Lower leg skin (tissue), 4 donors: Measurements from ENCODE around the gene LEKR1. TPM values are rescaled to one million over a fixed set of nuclear protein-coding genes. Genes with fewer than 3 reads are reported as not detected.

Experiments used
- DNase-seq, 2 donors: peaks; one replicate each; pipeline ENCODE4 v3.0.0-alpha.2; 2019; ENCODE audit warnings: low spot score in 2 of 2
- H3K4me3 ChIP-seq: fragments of 200-600 bp; sonication (generic); 2 replicates; pipeline ENCODE4 v1.5.1; 2017; ENCODE audit warnings: mild to moderate bottlenecking, low read depth; ENCODE audit not compliant: poor library complexity, severe bottlenecking
- POLR2A ChIP-seq, 2 donors: fragments of 450-650 bp; IDR thresholded peaks; one replicate each; pipeline ENCODE4 v1.6.1; 2016 to 2017; ENCODE audit warnings: antibody characterized with exemption in 2 of 2, mild to moderate bottlenecking in 1 of 2, moderate library complexity in 1 of 2
- WGBS, 2 donors: methylation state at CpG; one replicate each; pipeline ENCODE4 v1.1.5; 2018; 5-methylcytosine and 5-hydroxymethylcytosine counted together
- intact Hi-C: fragments of 100-400 bp; cut with DNase I; formaldehyde crosslinking; loops from one replicate; pipeline ENCODE4 v1.15.0; 2023; ENCODE audit warnings: low total_unique reads
- total RNA-seq, 4 donors: library from RNA; depleted of rRNA; stranded (reverse); fragments of >200 nt; gene quantifications; one replicate each; pipeline ENCODE4 v1.1.0, GENCODE V29; 2016
- TF ChIP-seq, protein P1 (sequence below), 3 donors: fragments of 450-650 bp; IDR thresholded peaks; one replicate each; pipeline ENCODE4 v1.5.1; 2016; ENCODE audit warnings: antibody characterized with exemption in 3 of 3, mild to moderate bottlenecking in 3 of 3, moderate library complexity in 2 of 3

The LEKR1 gene
- total RNA-seq, 4 donors from 2014 or later, result 0.39 to 2.5 (median 0.89) TPM; not detected in 1

DNA sequence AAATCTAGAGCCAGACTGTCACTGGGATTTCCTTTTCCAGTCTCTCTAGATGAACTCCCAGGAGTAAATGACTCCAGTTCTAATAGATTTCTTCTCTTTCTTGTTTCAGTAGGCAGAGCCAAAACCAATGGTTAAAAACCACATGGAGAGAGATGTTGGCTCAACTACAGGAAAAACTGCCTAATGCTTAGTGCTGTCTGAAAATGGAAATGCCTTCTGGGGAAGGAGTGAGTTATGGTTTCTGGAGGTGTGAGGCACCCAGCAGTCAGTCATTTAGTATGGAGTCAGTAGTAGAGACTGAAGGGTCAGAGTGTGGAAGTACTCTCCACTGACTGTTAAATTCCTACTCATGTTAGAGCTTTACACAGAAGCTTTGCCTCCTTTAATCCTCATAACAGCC lies 197.1 kb downstream of the LEKR1 start:
- H3K4me3 ChIP-seq, result no peak overlapping the region
- DNase-seq, result no peak
- intact Hi-C loops, result no loop called here
- TF ChIP-seq, protein P1, sequence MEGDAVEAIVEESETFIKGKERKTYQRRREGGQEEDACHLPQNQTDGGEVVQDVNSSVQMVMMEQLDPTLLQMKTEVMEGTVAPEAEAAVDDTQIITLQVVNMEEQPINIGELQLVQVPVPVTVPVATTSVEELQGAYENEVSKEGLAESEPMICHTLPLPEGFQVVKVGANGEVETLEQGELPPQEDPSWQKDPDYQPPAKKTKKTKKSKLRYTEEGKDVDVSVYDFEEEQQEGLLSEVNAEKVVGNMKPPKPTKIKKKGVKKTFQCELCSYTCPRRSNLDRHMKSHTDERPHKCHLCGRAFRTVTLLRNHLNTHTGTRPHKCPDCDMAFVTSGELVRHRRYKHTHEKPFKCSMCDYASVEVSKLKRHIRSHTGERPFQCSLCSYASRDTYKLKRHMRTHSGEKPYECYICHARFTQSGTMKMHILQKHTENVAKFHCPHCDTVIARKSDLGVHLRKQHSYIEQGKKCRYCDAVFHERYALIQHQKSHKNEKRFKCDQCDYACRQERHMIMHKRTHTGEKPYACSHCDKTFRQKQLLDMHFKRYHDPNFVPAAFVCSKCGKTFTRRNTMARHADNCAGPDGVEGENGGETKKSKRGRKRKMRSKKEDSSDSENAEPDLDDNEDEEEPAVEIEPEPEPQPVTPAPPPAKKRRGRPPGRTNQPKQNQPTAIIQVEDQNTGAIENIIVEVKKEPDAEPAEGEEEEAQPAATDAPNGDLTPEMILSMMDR (IDR thresholded peaks at IDR 0.05), result no peak
- no peak for TF ChIP-seq POLR2A (IDR thresholded peaks at IDR 0.05)

DNA sequence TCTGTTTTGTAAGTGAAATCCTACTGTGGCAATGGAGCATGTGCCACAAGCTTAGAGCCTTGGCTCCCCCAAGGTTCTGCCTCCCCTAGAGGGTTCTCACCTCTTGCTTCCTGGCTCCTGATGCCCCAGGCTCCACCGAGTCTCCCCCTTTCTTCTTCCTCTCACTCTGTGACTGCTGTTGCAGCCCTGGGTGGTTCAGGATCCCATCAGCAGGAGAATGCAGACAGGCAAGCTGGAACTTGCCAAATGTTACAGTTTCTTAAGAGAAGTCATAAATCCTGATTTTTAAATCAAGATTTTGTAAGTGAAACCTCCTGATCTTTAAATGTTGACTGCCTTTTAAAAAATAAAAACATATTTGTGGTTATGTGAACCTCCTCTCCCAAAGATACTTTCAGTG lies 199.9 kb downstream of the LEKR1 start:
- 10 to 17% methylated on average over 1 of the region's 1 CpG for WGBS, 2 donors
- H3K4me3 ChIP-seq, result no peak overlapping the region
- DNase-seq, result no peak
- TF ChIP-seq POLR2A (IDR thresholded peaks at IDR 0.05), result no peak
- TF ChIP-seq, protein P1 (IDR thresholded peaks at IDR 0.05), result no peak
- intact Hi-C loops, result no loop called here

DNA sequence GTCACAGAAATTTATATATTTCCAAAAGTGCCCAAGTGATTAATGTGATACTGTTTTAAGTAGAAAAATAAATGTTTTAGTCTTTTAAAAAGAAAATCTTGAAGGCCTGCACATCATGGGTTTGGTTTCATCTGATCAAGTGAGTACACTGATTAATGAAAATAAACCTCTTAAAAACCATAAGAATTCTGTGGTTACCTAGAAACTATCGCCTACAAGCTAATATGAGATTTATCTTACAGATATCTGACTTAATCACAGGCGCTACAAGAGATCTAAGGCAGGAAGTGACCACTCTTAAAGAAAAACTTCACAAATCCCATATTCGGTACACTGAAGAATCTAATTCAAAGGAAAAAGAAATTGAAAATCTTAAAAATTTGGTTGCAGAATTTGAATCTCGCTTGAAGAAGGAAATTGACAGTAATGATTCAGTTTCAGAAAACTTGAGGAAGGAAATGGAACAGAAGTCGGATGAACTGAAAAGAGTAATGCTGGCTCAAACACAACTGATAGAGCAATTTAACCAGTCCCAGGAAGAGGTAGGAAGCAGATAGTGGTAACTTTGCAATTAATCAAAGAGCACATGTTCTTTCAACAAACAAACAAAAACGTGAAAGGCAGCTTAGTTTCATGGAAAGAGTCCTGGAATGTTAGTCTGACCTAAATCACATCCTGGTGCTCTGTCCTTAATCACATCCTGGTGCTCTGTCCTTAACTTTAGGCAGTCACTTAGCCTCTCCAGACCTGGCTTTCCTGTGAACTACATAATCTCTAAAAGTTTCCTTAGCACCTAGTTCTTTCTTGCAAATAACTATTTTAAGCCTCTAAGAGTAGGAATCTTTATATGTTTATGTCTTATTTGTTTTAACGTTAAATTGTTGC lies 201.9 kb downstream of the LEKR1 start:
- no peak for DNase-seq
- TF ChIP-seq, protein P1 (IDR thresholded peaks at IDR 0.05), result no peak
- no peak for TF ChIP-seq POLR2A (IDR thresholded peaks at IDR 0.05)
- no peak overlapping the region for H3K4me3 ChIP-seq
- 72 to 74% methylated on average over 7 of the region's 7 CpGs for WGBS, 2 donors
- intact Hi-C loops, result no loop called here

DNA sequence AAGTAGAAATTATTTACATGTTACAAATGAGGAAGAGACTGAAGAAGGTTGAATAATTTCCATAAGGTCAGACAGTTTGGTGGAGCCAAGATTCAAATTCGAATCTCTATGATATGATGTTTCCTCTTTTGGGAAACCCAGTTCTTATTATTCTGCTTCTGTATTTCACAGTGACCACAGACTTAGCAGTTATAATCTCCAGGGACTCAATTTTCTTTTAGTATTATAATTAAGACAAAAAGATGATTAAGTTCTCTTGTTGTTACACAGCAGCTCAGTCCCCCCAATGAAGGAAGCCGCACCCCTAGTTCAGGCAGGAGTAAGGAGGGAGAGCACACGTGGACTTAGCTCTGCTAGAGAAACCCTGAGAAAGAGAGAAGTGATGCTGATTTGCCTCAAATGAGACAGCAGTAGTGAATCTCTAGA lies 203.2 kb downstream of the LEKR1 start:
- 87 to 89% methylated on average over 3 of the region's 3 CpGs for WGBS, 2 donors
- TF ChIP-seq POLR2A (IDR thresholded peaks at IDR 0.05), result no peak
- TF ChIP-seq, protein P1 (IDR thresholded peaks at IDR 0.05), result no peak
- intact Hi-C loops, result no loop called here
- no peak for DNase-seq
- no peak overlapping the region for H3K4me3 ChIP-seq

DNA sequence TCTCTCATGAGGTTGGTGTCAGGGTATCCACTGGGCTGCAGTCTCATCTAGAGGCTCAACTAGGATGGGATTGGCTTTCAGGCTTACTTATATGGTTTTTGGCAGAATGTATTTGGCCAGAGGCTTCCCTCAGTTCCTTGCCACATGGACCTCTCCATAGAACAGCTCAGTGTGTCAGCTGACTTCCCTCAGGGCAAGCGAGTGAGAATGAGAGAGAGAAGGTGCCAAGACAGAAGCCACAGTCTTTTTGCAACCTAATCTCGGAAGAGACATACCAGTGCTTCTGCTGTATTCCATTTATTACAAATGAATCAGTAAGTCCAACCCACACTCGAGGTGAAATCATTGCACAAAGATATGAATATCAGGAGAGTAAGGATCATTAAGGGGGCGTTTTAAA lies 204.6 kb downstream of the LEKR1 start:
- TF ChIP-seq POLR2A (IDR thresholded peaks at IDR 0.05), result no peak
- TF ChIP-seq, protein P1 (IDR thresholded peaks at IDR 0.05), result no peak
- WGBS, 2 donors, result 63 to 72% methylated on average over 4 of the region's 4 CpGs
- intact Hi-C loops, result no loop called here

More for the DNA sequence above, 204.6 kb downstream of the LEKR1 start:
- no peak overlapping the region for H3K4me3 ChIP-seq
- DNase-seq, result no peak
